Ammon's horn (tissue), 1 donor: ENCODE results near the gene BTBD7.
A peak's percentile ranks its signal among the peaks of the same experiment; 100 is the strongest.

Experiments
- DNase-seq: peaks from one replicate; pipeline ENCODE4 v3.0.0-alpha.2; 2016; ENCODE audit warnings: low spot score

BTBD7 gene

DNA sequence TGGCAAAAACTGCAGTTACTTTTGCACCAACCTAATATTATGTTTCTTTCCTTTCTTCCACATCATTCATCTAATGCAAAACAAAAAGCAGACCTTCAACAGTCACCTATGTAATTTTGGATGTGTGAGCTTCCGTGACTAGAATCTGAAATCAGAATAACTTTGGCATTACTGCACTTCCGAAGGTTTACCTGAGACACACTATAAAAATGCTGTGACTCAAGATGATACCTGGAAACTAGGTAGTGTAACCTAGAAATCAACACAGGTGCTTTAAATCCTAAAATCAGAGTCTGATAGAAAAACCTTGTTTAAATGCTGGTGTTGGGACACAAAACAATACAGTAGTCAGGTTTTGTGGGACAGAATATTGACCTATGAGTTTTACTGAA is 2.2 kb downstream of the BTBD7 start:
- DNase-seq, result no peak

DNA sequence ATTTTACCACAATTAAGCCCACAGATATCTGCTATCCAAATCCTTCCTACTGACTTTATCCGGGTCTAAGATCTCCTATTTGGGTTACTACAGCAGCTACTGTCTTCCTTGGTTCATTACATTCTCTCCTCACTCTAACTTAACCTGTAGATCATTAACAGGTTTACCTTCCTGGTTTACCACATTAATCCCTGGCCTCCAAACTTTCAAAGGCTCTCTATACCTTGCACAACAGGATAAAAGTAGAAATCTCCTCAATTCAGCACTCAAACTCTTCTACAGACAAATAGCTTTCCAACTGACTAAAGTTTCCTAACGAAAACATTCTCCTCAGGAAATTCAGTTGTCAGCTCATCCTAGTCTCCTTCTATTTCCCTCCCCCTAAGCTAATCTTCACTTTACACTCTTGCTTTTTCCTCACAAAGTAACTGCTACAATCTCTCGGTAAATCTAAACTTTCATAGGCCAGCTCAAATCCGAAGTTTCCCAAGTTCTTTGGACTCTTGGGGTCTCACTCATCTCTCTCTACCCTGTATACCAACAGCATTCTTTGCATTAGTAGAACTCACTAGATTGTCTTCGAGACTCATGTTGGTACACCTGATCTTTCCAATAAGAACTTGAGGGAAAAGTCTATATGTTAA is 2.7 kb downstream of the BTBD7 start:
- no peak for DNase-seq

DNA sequence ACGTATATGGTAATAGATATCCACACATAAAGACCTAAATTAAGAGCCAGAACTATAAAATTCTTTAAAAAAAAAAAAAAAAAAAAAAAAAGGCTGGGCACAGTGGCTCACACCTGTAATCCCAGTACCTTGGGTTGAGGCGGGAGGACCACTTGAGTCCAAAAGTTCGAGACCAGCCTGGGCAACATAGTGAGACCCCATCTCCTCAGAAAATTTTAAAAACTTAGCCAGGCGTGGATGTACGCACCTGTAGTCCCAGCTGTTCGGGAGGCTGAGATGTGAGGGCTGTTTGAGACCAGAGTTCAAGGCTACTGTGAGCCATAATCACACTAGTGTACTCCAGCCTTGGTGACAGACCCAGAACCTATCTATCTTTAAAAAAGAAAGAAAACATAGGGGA is 4.3 kb downstream of the BTBD7 start:
- DNase-seq, result no peak

DNA sequence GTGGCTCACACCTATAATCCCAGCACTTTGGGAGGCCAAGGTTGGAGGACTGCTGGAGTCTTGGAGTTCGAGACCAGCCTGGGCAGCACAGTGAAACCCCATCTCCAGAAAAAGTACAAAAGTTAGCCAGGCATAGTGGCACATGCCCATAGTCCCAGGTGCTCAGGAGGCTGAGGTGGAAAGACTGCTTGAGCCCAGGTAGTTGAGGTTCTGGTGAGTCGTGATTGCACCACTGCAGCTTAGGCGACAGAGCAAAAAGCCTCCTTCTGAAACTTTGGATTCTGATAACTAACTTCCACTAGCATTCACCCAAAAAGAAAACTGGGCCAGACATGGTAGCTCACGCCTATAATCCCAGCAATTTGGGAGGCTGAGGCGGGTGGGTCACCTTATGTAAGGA is 6.6 kb downstream of the BTBD7 start:
- DNase-seq, result no peak

DNA sequence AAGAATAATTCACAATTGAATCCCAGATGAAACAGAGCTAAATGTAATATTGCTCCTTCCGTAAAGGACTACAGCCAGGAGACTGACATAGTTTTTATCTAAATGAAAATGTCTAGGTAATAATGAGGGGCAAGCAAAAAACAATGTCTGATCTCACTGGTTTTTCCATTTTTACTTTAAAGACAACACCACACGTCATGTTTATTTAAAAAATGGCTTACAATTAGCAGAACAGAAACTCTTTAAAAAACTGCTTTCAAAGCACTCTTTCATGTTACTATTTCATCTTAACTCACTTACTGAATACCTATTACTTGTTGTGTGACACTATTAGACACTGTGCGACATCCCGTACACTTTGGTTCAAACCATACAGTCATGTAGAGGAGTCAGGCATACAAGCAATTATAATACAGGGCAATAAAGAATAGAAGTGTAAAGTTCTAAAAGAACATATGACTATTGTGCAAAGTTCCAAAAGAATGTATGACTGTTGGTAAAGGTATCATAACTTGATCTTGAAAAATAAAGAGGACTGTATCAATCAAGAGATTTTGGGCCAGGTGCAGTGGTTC is 9.1 kb downstream of the BTBD7 start:
- DNase-seq, result no peak

DNA sequence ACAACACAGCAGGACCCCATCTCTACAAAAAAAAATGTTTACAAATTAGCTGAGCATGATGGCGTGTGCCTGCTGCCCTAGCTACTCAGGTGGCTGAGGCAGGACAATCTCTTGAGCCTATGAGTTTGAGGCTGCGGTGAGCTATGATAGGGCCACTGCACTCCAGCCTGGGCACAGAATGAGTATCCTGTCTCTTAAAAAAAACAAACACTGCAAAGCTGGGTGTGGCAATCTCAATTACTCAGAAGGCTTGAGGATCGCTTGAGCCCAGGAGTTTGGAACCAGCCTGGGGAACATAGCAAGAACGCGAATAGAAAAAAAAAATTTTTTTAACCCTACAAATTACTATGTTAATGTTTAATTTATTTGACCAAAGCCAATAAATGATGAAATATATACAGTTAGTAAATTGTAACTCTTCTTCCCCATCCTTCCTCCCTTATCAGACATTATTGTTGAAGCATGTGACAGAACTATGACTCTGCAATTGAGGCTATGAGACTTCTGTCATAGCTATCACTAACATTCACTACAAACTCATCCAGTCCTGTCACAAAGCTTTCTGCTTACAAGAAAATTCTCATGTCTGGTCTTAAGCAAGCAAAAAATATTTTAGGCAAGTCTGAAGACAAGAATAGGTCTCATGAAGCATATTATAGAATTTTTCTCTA is 9.8 kb downstream of the BTBD7 start:
- DNase-seq, result no peak

DNA sequence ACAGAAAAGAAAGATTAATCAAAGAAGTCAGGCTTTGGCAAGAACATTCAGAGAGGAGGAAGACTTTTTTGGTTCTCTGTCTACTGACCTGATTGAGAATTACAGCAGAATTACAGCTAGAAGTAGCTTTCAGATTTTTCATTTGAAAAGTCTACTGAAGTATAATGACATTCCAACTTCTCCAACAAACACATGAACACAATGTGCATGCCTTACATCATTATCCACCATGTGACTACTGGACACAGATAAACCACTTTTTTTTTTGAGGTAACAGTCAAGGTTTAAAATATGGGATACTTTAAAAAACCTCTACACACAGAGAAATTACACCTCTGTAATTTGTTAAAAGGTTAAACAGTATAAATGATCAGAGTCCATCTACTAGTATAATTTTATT is 12.3 kb downstream of the BTBD7 start:
- DNase-seq, result no peak

DNA sequence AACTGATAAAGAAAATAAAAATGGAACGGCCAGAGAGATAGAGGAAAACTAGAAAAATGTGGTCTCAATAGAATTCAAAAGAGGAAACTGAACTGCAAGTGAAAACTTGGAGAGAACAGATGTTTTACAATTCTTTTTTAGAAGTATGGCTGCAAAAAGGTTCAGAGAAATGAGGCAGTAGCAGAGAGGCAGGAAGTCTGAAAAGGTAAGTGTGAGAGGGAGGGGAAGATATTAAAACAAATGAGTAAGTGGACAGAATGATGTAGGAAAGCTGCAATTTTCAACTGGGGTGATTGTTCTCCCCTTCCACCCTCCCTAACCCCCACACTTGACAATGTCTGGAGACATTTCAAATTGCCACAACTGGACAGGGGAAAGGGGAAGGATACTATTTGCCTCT is 12.9 kb downstream of the BTBD7 start:
- DNase-seq, result no peak

DNA sequence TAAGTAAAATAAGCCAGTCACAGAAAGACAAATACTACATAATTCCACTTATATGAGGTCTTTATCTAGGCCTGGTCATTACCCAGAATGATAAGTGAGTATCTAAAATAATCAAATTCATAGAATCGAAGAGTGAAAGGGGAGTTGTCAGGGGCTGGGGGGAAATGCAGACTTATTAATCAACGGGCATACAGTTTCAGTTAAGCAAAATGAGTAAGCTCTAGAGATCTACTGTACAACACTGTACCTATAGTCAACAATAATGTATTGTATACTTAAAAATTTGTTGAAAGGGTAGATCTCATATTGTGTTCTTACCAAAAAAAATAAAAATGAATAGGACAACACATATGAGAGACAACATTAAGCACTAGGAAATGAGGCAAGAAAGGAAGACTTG is 13.3 kb downstream of the BTBD7 start:
- no peak for DNase-seq

DNA sequence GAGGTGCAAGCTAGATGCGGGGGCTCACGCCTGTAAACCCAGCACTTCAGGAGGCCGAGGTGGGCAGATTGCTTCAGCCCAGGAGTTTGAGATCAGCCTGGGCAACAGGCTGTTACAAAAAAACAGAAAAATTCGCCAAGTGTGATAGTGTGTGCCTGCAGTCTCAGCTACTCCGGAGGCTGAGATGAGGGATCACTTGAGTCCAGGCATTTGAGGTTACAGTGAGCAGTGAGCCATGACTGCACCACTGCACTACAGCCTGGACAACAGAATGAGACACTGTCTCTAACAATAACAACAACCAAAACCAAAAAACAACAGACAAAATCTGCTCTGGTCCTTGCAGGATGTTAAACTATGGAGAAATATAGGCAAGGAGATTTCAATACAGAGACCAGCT is 13.9 kb downstream of the BTBD7 start:
- DNase-seq, result no peak

DNA sequence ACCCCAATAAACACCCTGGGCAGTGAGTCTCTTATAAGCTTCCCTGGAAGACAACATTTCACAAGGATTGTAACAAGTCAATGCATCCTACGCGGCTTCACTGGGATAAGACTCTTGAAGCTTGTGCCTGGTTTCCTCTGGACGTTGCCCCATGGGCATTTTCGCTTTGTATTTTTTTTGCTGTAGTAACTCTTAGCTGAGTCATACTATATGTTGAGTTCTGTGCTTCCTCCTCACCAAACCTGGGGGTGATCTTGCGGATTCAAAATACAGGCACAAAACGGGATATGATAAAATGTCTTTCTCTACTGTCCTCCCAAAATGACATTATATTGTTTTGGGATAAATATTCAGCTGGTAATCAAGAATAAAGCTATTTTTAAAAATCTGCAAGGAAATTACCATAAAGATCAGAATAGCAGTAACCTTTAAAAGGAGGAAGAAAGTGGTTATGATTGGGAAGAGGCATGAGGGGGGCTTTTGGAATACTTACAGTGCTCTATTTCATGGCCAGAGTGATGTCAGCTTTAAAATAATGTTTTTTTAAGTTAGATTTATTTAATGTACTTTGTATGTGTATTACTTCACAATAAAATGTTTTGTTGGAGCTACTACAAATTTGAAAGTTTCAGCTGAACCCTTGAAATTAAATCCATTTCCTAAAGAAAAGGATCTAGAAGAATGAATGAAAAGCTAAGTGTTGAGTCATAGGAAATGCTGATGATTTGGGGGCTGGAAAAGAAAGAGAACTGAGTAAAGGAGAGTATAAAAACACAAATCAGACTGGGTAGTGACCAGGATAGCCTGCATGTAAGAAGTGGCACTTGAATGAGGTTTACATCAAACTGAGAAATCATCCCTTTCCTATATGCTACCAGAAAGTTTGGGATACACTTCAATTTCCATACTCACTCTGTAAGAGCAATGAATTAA is 14.7 kb downstream of the BTBD7 start:
- DNase-seq, result no peak

DNA sequence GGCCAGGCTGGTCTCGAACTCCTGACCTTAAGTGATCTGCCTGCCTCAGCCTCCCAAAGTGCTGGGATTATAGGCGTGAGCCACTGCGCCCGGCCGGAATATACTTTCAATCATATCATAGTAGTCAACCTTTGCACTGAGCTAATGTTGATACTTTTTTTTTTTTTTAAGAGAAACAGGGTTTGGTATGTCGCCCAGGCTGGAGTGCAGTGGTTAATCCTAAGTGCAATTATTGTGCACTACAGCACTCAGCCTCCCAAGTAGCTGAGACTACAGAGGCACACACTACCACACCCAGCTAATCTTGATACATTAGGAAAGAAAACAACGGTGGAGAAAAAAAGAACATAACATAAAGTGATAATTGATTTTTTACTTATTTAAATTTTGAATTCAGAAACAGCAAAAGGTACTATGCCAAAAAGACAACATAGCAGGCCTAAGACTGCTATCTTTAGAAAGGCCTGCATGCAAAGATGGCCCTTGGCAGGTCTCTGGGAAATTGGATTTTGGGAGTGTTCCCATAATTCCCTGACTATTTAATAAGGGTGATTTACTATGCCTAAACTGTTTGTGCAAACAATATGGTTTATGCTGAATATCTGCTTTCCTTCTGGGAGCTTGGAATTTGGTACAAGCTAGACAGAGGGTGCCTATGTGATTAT is 15.5 kb downstream of the BTBD7 start:
- DNase-seq, result no peak

DNA sequence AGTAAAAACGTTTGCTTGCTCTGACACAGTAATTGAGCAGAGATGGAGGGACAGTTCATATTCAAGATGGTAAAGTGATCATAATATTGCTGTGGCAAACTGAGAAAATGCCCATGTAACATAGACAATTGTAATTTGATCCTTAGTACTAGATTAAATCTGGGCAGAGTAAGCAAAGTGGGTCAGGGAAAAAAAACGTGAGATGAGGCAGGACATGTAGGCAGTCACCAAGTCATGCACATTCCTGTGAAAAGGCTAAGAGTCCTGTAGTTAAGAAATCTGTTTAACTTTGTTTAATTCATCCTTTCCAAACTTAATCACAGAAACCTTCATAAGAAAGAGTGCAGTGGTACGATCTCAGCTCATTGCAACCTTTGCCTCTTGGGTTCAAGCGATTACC is 16.1 kb downstream of the BTBD7 start:
- no peak for DNase-seq

DNA sequence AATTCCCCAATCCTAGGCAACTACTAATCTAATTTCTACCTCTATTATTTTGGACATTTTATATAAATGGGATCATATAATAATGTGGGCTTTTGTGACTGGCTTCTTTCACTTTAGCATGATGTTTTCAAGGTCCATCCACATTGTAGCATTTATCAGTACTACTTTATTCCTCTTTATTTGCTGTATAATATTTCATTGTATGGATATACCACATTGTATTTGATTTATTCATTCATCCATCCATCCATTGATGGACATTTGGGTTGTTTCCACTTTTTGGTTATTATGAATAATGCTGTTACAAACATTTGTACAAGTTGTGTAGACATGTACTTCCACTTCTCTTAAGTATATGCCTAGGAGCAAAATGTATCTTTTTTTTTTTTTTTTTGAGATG is 17.3 kb downstream of the BTBD7 start:
- DNase-seq, result no peak

DNA sequence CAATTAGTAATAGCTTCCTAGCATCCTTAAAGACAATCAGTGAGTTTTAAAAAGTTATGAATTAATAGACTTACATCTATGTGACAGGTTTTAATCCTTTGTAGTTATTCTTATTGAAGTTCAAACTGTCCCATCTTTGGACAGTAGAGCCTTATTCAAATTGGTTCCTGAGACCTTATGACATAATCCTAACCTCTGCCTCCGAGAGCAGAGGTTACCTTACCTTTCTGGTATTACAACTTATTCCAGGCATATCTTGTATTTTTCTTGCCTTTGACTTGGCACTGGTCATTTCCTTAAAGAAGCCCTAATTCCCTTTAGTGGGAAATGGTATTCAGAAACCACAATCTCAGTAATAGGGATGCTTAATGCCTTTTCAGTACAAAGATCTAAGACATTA is 21.8 kb downstream of the BTBD7 start:
- DNase-seq, result no peak

DNA sequence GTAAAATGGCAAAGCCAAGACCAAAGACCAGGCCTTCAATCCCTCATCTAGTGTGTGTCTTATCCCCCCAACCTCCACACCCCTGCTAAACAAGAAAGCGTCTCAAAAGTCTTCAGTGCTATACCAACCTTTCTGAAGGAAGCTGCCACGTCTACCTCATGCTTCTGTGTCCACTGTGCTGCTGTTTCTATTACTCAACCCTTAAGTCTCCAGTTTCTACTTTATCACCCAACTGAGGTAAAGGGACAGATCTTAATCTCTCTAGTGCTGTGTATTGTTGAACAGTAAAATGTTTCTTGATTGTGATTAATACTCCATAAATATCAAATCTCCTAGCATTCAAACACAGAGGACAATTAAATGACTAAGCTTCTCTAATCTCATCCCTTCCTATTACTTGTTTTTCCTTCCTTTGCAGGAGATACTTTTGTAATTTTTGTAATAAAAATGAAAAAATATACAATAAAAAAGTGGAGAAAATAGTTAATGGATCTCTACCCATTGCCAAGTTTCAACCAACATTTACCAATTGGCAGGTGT is 23.3 kb downstream of the BTBD7 start:
- DNase-seq, result no peak

DNA sequence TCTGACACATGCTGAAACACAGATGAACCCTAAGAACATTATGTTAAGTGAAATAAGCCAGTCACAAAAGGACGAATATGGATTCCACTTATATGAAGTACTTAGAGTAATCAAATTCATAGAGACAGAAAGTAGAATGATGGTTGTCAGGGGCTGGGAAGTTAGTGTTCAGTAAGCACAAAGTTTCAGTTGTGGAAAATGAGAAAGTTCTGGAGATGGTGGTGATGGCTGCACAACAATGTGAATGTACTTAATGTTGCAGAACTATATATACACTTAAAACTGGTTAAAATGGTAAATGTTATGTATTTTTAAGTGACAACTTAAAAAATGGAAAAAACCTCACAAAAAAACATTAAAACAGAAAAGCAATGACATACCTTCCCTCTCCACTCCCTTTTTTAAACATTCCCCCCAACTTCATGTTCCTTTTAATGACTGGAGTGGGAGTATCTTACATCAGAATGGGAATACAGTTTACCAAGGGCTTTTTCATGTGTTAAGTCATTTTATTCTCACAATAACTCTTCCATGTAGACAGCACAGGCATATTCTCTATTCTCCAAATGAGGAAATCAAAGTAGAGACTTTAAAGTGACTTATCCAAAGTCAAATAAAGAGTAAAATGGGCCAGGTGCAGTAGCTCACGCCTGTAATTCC is 24.0 kb downstream of the BTBD7 start:
- DNase-seq, result no peak

DNA sequence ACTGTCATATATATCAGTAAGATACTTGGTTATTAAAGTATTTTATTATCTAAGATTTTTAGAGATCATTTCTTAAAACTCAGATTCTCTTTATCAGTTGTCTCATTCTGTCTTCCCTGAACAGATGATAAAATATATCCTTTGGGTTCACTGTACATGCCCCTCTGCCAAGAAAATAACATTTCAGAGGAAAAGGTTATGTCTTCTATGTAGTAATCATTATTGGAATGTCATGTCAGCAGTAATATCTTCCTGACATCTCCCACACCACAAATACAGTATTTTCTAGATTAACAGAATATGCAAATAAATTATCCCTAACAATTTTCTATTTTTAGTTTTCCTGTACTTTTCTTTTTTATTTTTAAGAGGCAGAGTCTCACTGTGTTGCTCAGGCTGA is 26.0 kb downstream of the BTBD7 start:
- DNase-seq, result no peak

DNA sequence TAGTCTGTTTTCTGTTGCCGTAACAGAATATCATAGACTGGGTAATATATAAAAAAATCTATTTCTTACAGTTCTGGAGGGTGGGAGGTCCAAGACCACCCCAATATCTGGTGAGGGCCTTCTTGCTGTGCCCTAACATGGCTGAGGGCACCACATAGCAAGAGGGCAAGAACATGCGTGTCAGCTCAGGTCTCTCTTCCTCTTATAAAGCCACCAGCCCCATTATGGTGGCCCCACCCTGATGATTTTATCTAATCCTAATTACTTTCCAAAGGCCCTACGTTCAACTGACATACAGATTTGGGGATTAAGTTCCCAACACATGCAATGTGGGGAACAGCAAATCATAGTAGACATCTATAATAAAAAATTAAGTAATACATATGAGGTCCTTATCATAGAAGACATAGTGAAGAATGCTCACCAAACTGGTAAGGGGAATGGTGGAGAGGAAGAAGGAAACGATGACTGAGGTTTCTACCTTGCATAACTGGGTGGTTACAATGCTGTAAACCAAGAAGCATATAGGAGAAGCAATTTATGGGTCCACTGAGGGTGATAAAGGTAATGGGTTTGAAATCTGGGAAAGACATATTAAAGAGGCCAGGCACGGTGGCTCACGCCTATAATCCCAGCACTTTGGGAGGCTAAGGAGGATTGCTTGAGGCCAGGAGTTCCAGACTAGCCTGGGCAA is 27.0 kb downstream of the BTBD7 start:
- no peak for DNase-seq

DNA sequence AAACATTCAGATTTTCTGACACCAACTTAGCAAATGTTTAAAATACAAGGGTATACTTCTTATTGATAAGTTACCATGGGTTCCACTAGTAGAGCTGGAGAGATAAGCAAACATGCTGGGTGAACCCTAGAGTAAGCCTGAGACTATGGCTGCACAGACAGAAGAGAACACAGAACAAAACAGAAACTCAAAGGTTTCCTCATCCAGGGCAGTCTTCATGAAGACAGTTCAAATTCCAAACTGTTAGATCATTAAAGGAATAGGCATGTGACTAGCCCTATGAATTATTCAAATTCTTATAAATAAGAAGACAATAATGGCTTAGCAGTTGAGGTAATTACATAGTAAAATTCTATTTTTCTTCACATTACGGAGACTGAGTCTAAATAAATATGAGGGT is 28.1 kb downstream of the BTBD7 start:
- no peak for DNase-seq

DNA sequence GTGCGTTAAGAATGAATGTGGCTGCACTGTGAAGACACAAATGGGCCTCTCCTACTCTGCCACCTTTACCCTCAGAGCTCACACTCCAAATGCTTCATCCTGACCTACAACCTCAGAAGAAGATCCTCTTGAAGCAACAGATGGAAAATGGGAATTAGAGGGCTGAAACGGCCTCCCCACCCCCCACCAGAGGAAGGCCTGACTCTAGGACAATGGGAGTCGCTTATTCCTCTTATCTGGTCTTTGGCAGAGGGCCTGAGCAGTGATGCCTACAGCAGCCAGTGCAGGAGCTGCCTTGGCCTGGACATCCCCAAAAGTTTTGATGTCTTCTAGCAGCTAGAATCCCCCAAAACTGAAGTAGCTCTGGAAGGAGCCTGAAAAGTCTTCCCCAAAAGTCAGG is 29.2 kb downstream of the BTBD7 start:
- peak; percentile 54 for DNase-seq
